Smooth muscle cell (in vitro differentiated cells): Measurements from ENCODE around the gene GCGR. TPM values are rescaled to one million over a fixed set of nuclear protein-coding genes. Genes with fewer than 3 reads are reported as not detected.

Experiments
- DNase-seq: peaks from one replicate; lab custom pipeline; 2025; ENCODE audit not compliant: unreplicated experiment; lab: John Stamatoyannopoulos, UW
- H2AFZ ChIP-seq: fragments of 200-600 bp; sonication (generic); 2 replicates; pipeline ENCODE4 v1.6.0; 2016; ENCODE audit warnings: antibody characterized with exemption, low read depth, mild to moderate bottlenecking
- H3F3A ChIP-seq: fragments of 200-600 bp; sonication (generic); 2 replicates; pipeline ENCODE4 v1.6.0; 2017; ENCODE audit warnings: antibody characterized with exemption, low read depth
- H3K27ac ChIP-seq: fragments of 200-600 bp; sonication (generic); 2 replicates; pipeline ENCODE4 v1.5.1; 2016; ENCODE audit warnings: low read depth, mild to moderate bottlenecking
- H3K27me3 ChIP-seq: fragments of 200-600 bp; sonication (generic); 2 replicates; pipeline ENCODE4 v1.6.1; 2016; ENCODE audit warnings: low read depth, mild to moderate bottlenecking
- H3K36me3 ChIP-seq: fragments of 200-600 bp; sonication (generic); 2 replicates; pipeline ENCODE4 v1.5.1; 2016; ENCODE audit warnings: low read depth
- H3K4me1 ChIP-seq: fragments of 200-600 bp; sonication (generic); 2 replicates; pipeline ENCODE4 v1.5.1; 2016; ENCODE audit warnings: low read depth
- H3K4me2 ChIP-seq: fragments of 200-600 bp; sonication (generic); 2 replicates; pipeline ENCODE4 v1.6.0; 2016; ENCODE audit warnings: mild to moderate bottlenecking
- H3K4me3 ChIP-seq: fragments of 200-600 bp; sonication (generic); 2 replicates; pipeline ENCODE4 v1.5.1; 2016; ENCODE audit warnings: mild to moderate bottlenecking
- H3K79me2 ChIP-seq: fragments of 200-600 bp; sonication (generic); 2 replicates; pipeline ENCODE4 v1.6.0; 2016; ENCODE audit warnings: low read depth, mild to moderate bottlenecking
- H3K9ac ChIP-seq: fragments of 200-600 bp; sonication (generic); 2 replicates; pipeline ENCODE4 v1.6.0; 2016; ENCODE audit warnings: low read depth
- H3K9me3 ChIP-seq: fragments of 200-600 bp; sonication (generic); replicated peaks from 2 replicates; pipeline ENCODE4 v1.5.1; 2016; ENCODE audit warnings: low read depth
- H4K20me1 ChIP-seq: fragments of 200-600 bp; sonication (generic); 2 replicates; pipeline ENCODE4 v1.6.0; 2016; ENCODE audit warnings: low read depth
- CTCF ChIP-seq: fragments of 200-600 bp; sonication (generic); IDR thresholded peaks from 2 replicates; pipeline ENCODE4 v1.5.1; 2017; ENCODE audit warnings: borderline replicate concordance, mild to moderate bottlenecking, antibody characterized with exemption; ENCODE audit not compliant: insufficient read depth, poor library complexity, severe bottlenecking
- WGBS: methylation state at CpG from one replicate; pipeline ENCODE4 v1.1.7; 2016; ENCODE audit warnings: low lambda C conversion rate; 5-methylcytosine and 5-hydroxymethylcytosine counted together
- polyA plus RNA-seq: library from polyadenylated mRNA; unstranded; fragments of >200 nt; fragmentation: Nextera tagmentation; extraction: Ambion mirVana; gene quantifications from 2 replicates; pipeline ENCODE4 v1.2.1, GENCODE V29; 2016
- total RNA-seq: library from RNA; depleted of rRNA; stranded (reverse); fragments of >200 nt; gene quantifications from 2 replicates; pipeline ENCODE4 v1.2.3, GENCODE V29; 2014

GCGR gene
- total and polyA plus RNA-seq, 2 experiments from 2014 or later = not detected

DNA sequence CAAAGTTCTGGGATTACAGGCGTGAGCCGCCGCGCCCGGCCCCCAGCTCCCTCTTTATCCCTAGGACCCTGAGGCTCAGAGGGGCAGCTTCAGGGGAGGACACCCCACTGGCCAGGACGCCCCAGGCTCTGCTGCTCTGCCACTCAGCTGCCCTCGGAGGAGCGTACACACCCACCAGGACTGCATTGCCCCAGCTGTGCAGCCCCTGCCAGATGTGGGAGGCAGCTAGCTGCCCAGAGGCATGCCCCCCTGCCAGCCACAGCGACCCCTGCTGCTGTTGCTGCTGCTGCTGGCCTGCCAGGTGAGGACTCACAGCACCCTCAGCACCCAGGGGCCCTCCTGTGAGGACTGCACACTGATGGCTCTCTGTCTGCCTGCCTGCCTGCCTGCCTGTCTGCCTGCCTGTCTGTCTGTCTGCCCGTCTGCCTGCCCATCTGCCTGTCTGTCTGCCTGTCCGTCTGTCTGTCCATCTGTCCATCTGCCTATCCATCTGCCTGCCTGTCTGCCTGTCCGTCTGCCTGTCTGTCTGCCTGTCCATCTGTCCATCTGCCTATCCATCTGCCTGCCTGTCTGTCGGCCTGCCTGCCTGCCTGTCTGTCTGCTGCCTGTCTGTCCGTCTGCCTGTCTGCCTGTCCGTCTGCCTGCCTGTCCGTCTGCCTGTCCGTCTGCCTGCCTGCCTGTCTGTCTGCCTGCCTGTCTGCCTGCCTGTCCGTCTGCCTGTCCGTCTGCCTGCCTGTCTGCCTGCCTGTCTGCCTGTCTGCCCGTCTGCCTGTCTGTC lies 5.0 kb downstream of the GCGR start:
- H3K9ac ChIP-seq = no peak overlapping the region
- H3K36me3 ChIP-seq = no peaks in the 10 kb centered on the region
- peaks cover 42% of the 10 kb centered on the region for H3K27me3 ChIP-seq
- DNase-seq = no peak
- WGBS = 83% methylated on average over 19 of the region's 20 CpGs
- H3K4me3 ChIP-seq = no peak overlapping the region
- H3K27ac ChIP-seq = no peak overlapping the region
- H4K20me1 ChIP-seq = no peaks in the 10 kb centered on the region
- no peaks in the 10 kb centered on the region for H3F3A ChIP-seq
- no peaks in the 10 kb centered on the region for H3K9me3 ChIP-seq
- no peak overlapping the region for H2AFZ ChIP-seq
- H3K4me1 ChIP-seq = peaks cover 3% of the 10 kb centered on the region
- no peak for TF ChIP-seq CTCF
- H3K4me2 ChIP-seq = no peak overlapping the region
- no peaks in the 10 kb centered on the region for H3K79me2 ChIP-seq

DNA sequence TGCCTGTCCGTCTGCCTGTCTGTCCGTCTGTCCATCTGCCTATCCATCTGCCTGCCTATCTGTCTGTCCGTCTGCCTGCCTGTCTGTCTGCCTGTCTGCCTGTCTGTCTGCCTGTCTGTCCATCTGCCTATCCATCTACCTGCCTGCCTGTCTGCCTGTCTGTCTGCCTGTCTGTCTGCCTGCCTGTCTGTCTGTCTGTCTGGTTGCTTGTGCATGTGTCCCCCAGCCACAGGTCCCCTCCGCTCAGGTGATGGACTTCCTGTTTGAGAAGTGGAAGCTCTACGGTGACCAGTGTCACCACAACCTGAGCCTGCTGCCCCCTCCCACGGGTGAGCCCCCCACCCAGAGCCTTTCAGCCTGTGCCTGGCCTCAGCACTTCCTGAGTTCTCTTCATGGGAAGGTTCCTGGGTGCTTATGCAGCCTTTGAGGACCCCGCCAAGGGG lies 5.6 kb downstream of the GCGR start:
- 87% methylated on average over 7 of the region's 7 CpGs for WGBS
- no peak overlapping the region for H3K4me2 ChIP-seq
- H3K79me2 ChIP-seq = no peaks in the 10 kb centered on the region
- H3K27ac ChIP-seq = no peak overlapping the region
- no peak overlapping the region for H3K4me3 ChIP-seq
- no peak for TF ChIP-seq CTCF
- H3K9me3 ChIP-seq = no peaks in the 10 kb centered on the region
- H4K20me1 ChIP-seq = no peaks in the 10 kb centered on the region
- no peak overlapping the region for H3K9ac ChIP-seq
- H3K27me3 ChIP-seq = peaks cover 36% of the 10 kb centered on the region
- peaks cover 3% of the 10 kb centered on the region for H3K4me1 ChIP-seq
- H2AFZ ChIP-seq = no peak overlapping the region
- H3F3A ChIP-seq = no peaks in the 10 kb centered on the region
- no peak for DNase-seq
- H3K36me3 ChIP-seq = no peaks in the 10 kb centered on the region

DNA sequence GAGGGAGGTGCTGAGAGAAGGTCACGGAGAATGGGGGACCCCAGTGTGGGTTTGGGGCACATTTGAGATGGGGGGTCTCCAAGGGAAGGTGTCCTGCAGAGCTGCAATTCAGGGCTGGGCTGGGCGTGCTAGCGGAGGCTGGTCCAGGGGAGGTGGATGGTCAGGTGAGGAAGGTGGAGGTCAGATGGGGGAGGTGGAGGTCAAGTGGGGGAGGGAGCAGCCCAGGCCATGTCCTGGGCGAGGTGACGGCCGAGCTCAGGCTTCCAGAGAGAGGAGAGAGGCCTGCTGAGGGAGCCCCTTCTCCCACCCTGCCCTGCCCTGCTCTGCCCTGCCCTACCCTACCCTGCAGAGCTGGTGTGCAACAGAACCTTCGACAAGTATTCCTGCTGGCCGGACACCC lies 6.5 kb downstream of the GCGR start:
- DNase-seq = no peak
- Histone ChIP-seq H3K4me1 (no peaks in the 10 kb centered on the region), H3K79me2 (no peaks in the 10 kb centered on the region), H3K27me3 (peaks cover 27% of the 10 kb centered on the region), H3K9me3 (no peaks in the 10 kb centered on the region), H3K36me3 (no peaks in the 10 kb centered on the region), H3K9ac (no peak overlapping the region), H4K20me1 (no peaks in the 10 kb centered on the region), H2AFZ (no peak overlapping the region), H3K4me2 (no peak overlapping the region), H3K4me3 (no peak overlapping the region), H3F3A (no peaks in the 10 kb centered on the region), H3K27ac (no peak overlapping the region)
- TF ChIP-seq CTCF = no peak
- WGBS = 92% methylated on average over 3 of the region's 8 CpGs
